Activated CD8-positive, alpha-beta memory T cell treated with anti-CD3 and anti-CD28 coated beads, Interleukin-2, amount 50 U/mL, for 24 hours (primary cell): ENCODE data around the gene PNMA3.
"Not testable (repeated sequence)": the region's sequence is repeated elsewhere in the genome, so short reads cannot be mapped to it uniquely, and the experiment has no call there.

Experiments used
- DNase-seq: peaks from one replicate; pipeline ENCODE4 v3.0.0-alpha.2; 2020; ENCODE audit errors: extremely low read depth

PNMA3 gene, protein sequence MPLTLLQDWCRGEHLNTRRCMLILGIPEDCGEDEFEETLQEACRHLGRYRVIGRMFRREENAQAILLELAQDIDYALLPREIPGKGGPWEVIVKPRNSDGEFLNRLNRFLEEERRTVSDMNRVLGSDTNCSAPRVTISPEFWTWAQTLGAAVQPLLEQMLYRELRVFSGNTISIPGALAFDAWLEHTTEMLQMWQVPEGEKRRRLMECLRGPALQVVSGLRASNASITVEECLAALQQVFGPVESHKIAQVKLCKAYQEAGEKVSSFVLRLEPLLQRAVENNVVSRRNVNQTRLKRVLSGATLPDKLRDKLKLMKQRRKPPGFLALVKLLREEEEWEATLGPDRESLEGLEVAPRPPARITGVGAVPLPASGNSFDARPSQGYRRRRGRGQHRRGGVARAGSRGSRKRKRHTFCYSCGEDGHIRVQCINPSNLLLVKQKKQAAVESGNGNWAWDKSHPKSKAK

GRCh38 chrX:153055871-153056749 is at the start of gene PNMA3:
PNMA3 (plus strand) TSS chrX:153056470; CDS start chrX:153057056, 586 bp downstream.
- no peak for DNase-seq

- not testable (repeated sequence) for DNase-seq
These were observed 39.1 kb upstream of the PNMA3 start for GRCh38 chrX:153017174-153017573.

DNA sequence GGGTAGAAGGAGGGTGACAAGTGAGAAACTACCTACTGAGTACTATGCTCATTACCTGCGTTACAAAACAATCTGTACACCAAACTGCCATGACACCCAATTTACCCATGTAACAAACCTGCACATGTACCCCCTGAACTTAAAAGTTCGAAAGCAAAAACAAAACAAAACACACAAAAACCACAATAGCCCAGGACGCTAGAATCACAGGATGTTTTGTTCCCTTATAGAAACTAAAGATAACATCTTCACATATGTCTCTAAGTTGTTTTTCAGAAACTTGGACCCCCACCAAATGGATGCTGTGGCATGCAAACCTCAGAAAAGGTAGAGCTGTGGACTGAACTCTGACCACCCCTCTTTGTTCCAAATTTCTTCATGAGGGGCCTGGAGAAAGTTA is 37.1 kb upstream of the PNMA3 start:
- DNase-seq, result no peak

- not testable (repeated sequence) for DNase-seq
These were observed 29.8 kb upstream of the PNMA3 start for GRCh38 chrX:153026501-153026900.

GRCh38 chrX:153028487-153028886 is 27.8 kb upstream of the PNMA3 start:
- DNase-seq, result not testable (repeated sequence)

GRCh38 chrX:153029162-153029561 is 27.1 kb upstream of the PNMA3 start:
- no peak for DNase-seq

DNA sequence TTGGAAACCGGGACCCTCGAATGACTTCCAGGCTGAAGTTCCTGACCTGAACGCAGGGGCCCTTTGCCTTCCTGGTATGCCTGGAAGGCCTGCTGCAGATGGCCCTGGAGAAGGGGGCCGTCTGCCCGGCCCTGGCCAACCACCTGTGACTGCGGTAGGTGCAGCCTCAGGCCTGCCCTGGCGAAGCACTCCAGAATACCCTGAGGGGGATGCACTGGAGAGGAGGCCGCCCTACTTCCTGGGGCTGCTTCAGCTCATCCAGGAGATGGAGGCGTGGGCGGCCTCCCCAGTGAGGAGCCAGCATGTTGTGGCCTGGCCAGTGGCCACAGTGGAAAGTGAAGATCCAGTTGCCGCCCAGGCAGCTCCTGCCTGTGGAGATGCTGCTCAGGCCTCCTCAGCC is 26.4 kb upstream of the PNMA3 start:
- DNase-seq, result no peak

- no peak for DNase-seq
These were observed 25.5 kb upstream of the PNMA3 start for GRCh38 chrX:153030801-153031200.

DNA sequence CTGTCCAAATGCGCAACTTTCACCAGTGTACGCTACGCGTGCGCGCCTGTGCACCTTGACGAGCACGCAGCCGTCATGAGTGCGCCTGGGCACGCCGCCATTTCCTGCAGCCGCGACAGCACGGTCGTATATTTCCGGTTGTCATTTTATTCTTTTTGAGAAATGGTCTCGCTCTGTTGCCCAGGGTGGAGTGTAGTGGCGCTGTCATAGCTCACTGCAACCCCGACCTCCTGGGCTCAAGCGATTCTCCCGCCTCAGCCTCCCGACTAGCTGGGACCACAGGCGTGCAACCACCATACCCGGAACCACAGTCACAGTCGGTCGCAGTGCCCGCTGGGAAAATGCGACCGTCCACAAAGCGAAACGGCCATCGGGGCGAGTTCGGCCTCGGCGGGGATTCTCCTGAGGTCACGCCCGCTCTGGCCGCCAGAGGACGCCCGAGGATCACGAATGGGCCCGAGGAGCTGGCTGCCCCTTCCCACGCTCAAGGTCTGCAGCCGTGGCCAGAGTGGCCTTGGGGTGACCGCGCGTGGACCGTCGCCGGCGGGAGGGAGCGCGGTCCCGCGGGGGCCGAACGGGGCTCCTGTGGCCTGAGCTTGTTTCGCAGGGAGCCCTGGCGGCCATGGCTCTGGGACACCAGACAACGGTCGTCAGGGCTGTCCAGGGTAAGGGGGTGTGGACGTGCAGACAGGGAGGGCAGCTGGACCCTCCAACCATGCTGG is 23.7 kb upstream of the PNMA3 start:
- DNase-seq, result peak; percentile 20

- DNase-seq, result no peak
These were observed 7.2 kb upstream of the PNMA3 start for GRCh38 chrX:153049093-153049492.

DNA sequence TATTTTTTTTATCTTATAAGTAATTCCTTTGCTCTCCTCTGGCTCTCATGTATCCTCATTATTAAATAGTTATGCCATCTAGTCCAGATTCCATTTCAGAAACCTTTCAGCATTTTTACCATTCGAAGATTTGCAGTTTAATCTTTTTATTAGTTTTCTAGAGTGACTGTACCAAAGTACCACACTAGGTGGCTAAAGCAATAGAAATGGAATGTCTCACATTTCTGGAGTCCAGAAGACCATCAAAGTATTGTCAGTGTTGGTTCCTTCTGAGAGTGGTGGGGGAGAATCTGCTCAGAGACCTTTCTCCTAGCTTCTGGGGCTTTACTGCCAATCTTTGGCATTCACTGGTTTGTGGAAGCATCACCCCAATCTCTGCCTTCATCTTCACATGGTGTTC is 3.7 kb upstream of the PNMA3 start:
- DNase-seq, result no peak

- no peak for DNase-seq
These were observed 1.0 kb downstream of the PNMA3 start for GRCh38 chrX:153057281-153057680.

- DNase-seq, result no peak
These were observed 3.2 kb downstream of the PNMA3 start for GRCh38 chrX:153059191-153060094.

- DNase-seq, result no peak
These were observed 3.8 kb downstream of the PNMA3 start for GRCh38 chrX:153060095-153060445.

DNA sequence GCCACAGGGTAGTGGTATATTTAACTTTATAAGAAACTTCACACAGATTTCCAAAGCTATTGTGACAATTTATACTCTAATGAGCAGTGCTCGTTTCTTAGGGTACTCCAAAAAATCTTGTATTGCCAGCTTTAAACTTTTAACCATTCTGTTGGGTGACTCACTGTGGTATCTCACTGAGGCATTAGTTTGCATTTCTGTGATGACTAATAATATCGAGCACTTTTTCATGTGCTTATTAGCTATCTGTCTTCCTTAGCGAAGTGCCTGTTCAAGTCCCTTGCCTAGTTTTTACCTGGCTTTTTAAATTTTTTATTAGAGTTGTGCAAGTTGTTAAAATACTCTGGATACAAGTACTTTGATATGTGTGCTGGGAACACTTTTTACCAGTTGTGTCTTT is 5.5 kb downstream of the PNMA3 start:
- DNase-seq, result no peak

DNA sequence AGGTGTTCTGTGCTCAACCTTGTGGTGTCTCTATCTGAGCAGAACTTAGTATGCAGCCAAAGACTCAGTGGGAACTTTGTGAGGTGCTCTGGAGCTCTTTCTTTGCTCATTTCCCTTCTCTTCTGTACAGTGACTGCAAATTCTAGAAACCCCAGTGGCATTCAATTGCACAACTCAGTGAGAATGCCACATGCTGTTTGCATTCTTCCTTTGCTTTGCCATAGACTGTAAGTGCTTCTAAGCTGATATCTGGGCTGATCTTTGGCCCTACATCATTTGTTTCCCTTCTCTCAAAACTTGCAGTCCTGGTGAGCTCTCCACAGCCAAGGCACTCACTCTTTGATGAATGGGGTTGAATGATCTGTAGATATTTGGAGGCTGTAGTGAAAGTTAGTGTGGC is 7.0 kb downstream of the PNMA3 start:
- DNase-seq, result no peak

DNA sequence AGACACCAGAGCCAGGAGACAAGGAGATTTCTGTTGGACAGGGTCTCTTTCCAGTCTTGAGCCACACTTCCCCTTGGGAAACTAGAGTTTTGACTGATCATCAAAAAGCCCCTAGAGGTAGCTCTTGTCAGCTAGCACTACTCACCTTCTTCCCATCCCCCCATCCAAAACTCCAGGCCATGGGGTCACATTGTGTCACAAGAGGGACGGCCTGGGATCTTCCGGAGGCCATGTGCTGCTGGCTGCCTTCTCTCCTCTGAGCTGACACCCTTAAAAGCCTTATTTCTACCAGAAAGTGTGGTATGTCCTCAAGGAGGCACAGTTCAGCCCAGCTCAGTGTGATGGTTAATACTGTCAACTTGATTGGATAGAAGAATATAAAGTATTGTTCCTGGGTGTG is 7.8 kb downstream of the PNMA3 start:
- DNase-seq, result no peak

GRCh38 chrX:153065389-153065788 is 9.1 kb downstream of the PNMA3 start:
- no peak for DNase-seq

- DNase-seq, result not testable (repeated sequence)
These were observed 10.1 kb downstream of the PNMA3 start for GRCh38 chrX:153066402-153066801.

GRCh38 chrX:153071909-153072583 is 15.8 kb downstream of the PNMA3 start, which contains the start of gene PNMA6A:
PNMA6A (plus strand) TSS chrX:153072454; CDS start chrX:153073063, 609 bp downstream.
- not testable (repeated sequence) for DNase-seq
